ENCODE results near the gene FAM3B. TPM values are rescaled to one million over a fixed set of nuclear protein-coding genes. Genes with fewer than 3 reads are reported as not detected.
A peak's percentile ranks its signal among the peaks of the same experiment; 100 is the strongest.

FAM3B gene
- total RNA-seq, 5 donors from 2014 or later (not counting 1 experiment from before 2014, with no cell fraction given), result not detected

GRCh38 chr21:41348434-41348833, 31.8 kb downstream of the FAM3B start:
- H3K9me3 Mint-ChIP-seq, result no peaks in the 10 kb centered on the region
- Histone ChIP-seq H3K27ac (ENCODE audit: low read length) (no peak overlapping the region), H3K36me3 (ENCODE audit: control insufficient read depth in 2 of 2, extremely low read depth in 1 of 2, insufficient read depth in 1 of 2, low read length in 1 of 2) (no peaks in the 10 kb centered on the region), H3K9me3 (no peaks in the 10 kb centered on the region), H3K27me3 (replicated peaks in 1 of 2; ENCODE audit: control insufficient read depth in 2 of 2, extremely low read depth in 1 of 2, insufficient read depth in 2 of 2, low read length in 1 of 2) (peaks cover 0 to 25% of the 10 kb centered on the region in 2 experiments), H3K4me1 (ENCODE audit: control insufficient read depth in 1 of 2, extremely low read depth in 1 of 2, insufficient read depth in 2 of 2, low read length in 2 of 2) (no peaks in the 10 kb centered on the region), H3K4me3 (ENCODE audit: control insufficient read depth in 1 of 2, extremely low read depth in 1 of 2, low read length in 1 of 2) (no peak overlapping the region)
- no peak overlapping the region for H3K27ac Mint-ChIP-seq
- H3K27me3 Mint-ChIP-seq, result peaks cover 6 to 22% of the 10 kb centered on the region in 2 donors
- H3K36me3 Mint-ChIP-seq, result no peaks in the 10 kb centered on the region
- DNase-seq (no peak), ATAC-seq (replicated peaks in 1 of 4) (no peak)
- 0% methylated on average over 1 of the region's 6 CpGs for WGBS (ENCODE audit: insufficient coverage)
- no peak overlapping the region for H3K4me3 Mint-ChIP-seq
- CTCF ChIA-PET, result no interaction called here
- no peaks in the 10 kb centered on the region for H3K4me1 Mint-ChIP-seq
- POLR2A ChIA-PET, result no interaction called here

GRCh38 chr21:41349126-41349525, 32.5 kb downstream of the FAM3B start:
- no peaks in the 10 kb centered on the region for H3K9me3 ChIP-seq
- peaks cover 0 to 25% of the 10 kb centered on the region in 2 experiments for H3K27me3 ChIP-seq (replicated peaks in 1 of 2; ENCODE audit: control insufficient read depth in 2 of 2, extremely low read depth in 1 of 2, insufficient read depth in 2 of 2, low read length in 1 of 2)
- H3K4me3 Mint-ChIP-seq, result no peak overlapping the region
- H3K27ac ChIP-seq (ENCODE audit: low read length), result no peak overlapping the region
- no peak for ATAC-seq (replicated peaks in 1 of 4)
- H3K36me3 ChIP-seq (ENCODE audit: control insufficient read depth in 2 of 2, extremely low read depth in 1 of 2, insufficient read depth in 1 of 2, low read length in 1 of 2), result no peaks in the 10 kb centered on the region
- no peaks in the 10 kb centered on the region for H3K36me3 Mint-ChIP-seq
- no peak overlapping the region for H3K27ac Mint-ChIP-seq
- no peaks in the 10 kb centered on the region for H3K4me1 ChIP-seq (ENCODE audit: control insufficient read depth in 1 of 2, extremely low read depth in 1 of 2, insufficient read depth in 2 of 2, low read length in 2 of 2)
- no peaks in the 10 kb centered on the region for H3K4me1 Mint-ChIP-seq
- WGBS (ENCODE audit: insufficient coverage), result 93% methylated on average over 2 of the region's 7 CpGs
- ChIA-PET CTCF (no interaction called here), POLR2A (no interaction called here)
- peaks cover 6 to 21% of the 10 kb centered on the region in 2 donors for H3K27me3 Mint-ChIP-seq
- H3K9me3 Mint-ChIP-seq, result no peaks in the 10 kb centered on the region
- no peak for DNase-seq
- no peak overlapping the region for H3K4me3 ChIP-seq (ENCODE audit: control insufficient read depth in 1 of 2, extremely low read depth in 1 of 2, low read length in 1 of 2)

- DNase-seq (no peak), ATAC-seq (replicated peaks in 1 of 4) (no peak)
- CTCF ChIA-PET, result no interaction called here
- H3K36me3 ChIP-seq (ENCODE audit: control insufficient read depth in 2 of 2, extremely low read depth in 1 of 2, insufficient read depth in 1 of 2, low read length in 1 of 2), result no peaks in the 10 kb centered on the region
- no peak overlapping the region for H3K4me3 ChIP-seq (ENCODE audit: control insufficient read depth in 1 of 2, extremely low read depth in 1 of 2, low read length in 1 of 2)
- H3K4me1 ChIP-seq (ENCODE audit: control insufficient read depth in 1 of 2, extremely low read depth in 1 of 2, insufficient read depth in 2 of 2, low read length in 2 of 2), result no peaks in the 10 kb centered on the region
- no peak overlapping the region for H3K27ac Mint-ChIP-seq
- no peak overlapping the region for H3K27ac ChIP-seq (ENCODE audit: low read length)
- H3K27me3 Mint-ChIP-seq, result peaks cover 6 to 17% of the 10 kb centered on the region in 2 donors
- H3K9me3 Mint-ChIP-seq, result no peaks in the 10 kb centered on the region
- H3K36me3 Mint-ChIP-seq, result no peaks in the 10 kb centered on the region
- H3K9me3 ChIP-seq, result no peaks in the 10 kb centered on the region
- POLR2A ChIA-PET, result no interaction called here
- H3K4me3 Mint-ChIP-seq, result no peak overlapping the region
- H3K27me3 ChIP-seq (replicated peaks in 1 of 2; ENCODE audit: control insufficient read depth in 2 of 2, extremely low read depth in 1 of 2, insufficient read depth in 2 of 2, low read length in 1 of 2), result peaks cover 0 to 22% of the 10 kb centered on the region in 2 experiments
- WGBS (ENCODE audit: insufficient coverage), result 83% methylated on average over 17 of the region's 19 CpGs
- peaks cover 0 to 4% (median 0%) of the 10 kb centered on the region in 3 donors for H3K4me1 Mint-ChIP-seq
Measured at GRCh38 chr21:41349619-41350390, 33.2 kb downstream of the FAM3B start.

- Mint-ChIP-seq H3K27ac (peak overlapping the region in 1 of 2 donors; percentile 39), H3K4me3 (no peak overlapping the region), H3K4me1 (peaks cover 0 to 4% (median 0%) of the 10 kb centered on the region in 3 donors), H3K36me3 (no peaks in the 10 kb centered on the region), H3K9me3 (no peaks in the 10 kb centered on the region), H3K27me3 (peaks cover 6 to 15% of the 10 kb centered on the region in 2 donors)
- Histone ChIP-seq H3K27ac (ENCODE audit: low read length) (no peak overlapping the region), H3K36me3 (ENCODE audit: control insufficient read depth in 2 of 2, extremely low read depth in 1 of 2, insufficient read depth in 1 of 2, low read length in 1 of 2) (no peaks in the 10 kb centered on the region), H3K4me3 (ENCODE audit: control insufficient read depth in 1 of 2, extremely low read depth in 1 of 2, low read length in 1 of 2) (no peak overlapping the region), H3K9me3 (no peaks in the 10 kb centered on the region), H3K27me3 (replicated peaks in 1 of 2; ENCODE audit: control insufficient read depth in 2 of 2, extremely low read depth in 1 of 2, insufficient read depth in 2 of 2, low read length in 1 of 2) (peaks cover 0 to 20% of the 10 kb centered on the region in 2 experiments), H3K4me1 (ENCODE audit: control insufficient read depth in 1 of 2, extremely low read depth in 1 of 2, insufficient read depth in 2 of 2, low read length in 2 of 2) (no peaks in the 10 kb centered on the region)
- ChIA-PET CTCF (no interaction called here), POLR2A (no interaction called here)
- DNase-seq (no peak), ATAC-seq (replicated peaks in 1 of 4) (no peak)
- 91% methylated on average over 12 of the region's 16 CpGs for WGBS (ENCODE audit: insufficient coverage)
Measured at GRCh38 chr21:41350436-41351155, 34.0 kb downstream of the FAM3B start.

- ChIA-PET POLR2A (interaction anchor here in 1 of 2 donors (0.6 to 0.7 kb wide), 2 partner anchors 75 to 368 kb away, joined by 3 to 4 read pairs; no protein-coding TSS in a partner anchor), CTCF (no interaction called here)
- Mint-ChIP-seq H3K27me3 (no peaks in the 10 kb centered on the region), H3K4me1 (peaks cover 17 to 22% (median 21%) of the 10 kb centered on the region in 3 donors), H3K36me3 (no peaks in the 10 kb centered on the region), H3K4me3 (no peak overlapping the region), H3K27ac (no peak overlapping the region), H3K9me3 (no peaks in the 10 kb centered on the region)
- Histone ChIP-seq H3K27me3 (replicated peaks in 1 of 2; ENCODE audit: control insufficient read depth in 2 of 2, extremely low read depth in 1 of 2, insufficient read depth in 2 of 2, low read length in 1 of 2) (no peaks in the 10 kb centered on the region), H3K4me3 (ENCODE audit: control insufficient read depth in 1 of 2, extremely low read depth in 1 of 2, low read length in 1 of 2) (no peak overlapping the region), H3K4me1 (ENCODE audit: control insufficient read depth in 1 of 2, extremely low read depth in 1 of 2, insufficient read depth in 2 of 2, low read length in 2 of 2) (peaks cover 5 to 16% of the 10 kb centered on the region in 2 experiments), H3K27ac (ENCODE audit: low read length) (no peak overlapping the region), H3K36me3 (ENCODE audit: control insufficient read depth in 2 of 2, extremely low read depth in 1 of 2, insufficient read depth in 1 of 2, low read length in 1 of 2) (no peaks in the 10 kb centered on the region), H3K9me3 (no peaks in the 10 kb centered on the region)
- no peak for ATAC-seq (replicated peaks in 1 of 4)
- no peak for DNase-seq
- WGBS (ENCODE audit: insufficient coverage), result 95% methylated on average over 5 of the region's 8 CpGs
Measured at GRCh38 chr21:41357546-41357945, 40.9 kb downstream of the FAM3B start.

GRCh38 chr21:41358193-41359166, 41.9 kb downstream of the FAM3B start:
- 89% methylated on average over 5 of the region's 9 CpGs for WGBS (ENCODE audit: insufficient coverage)
- ChIA-PET POLR2A (no interaction called here), CTCF (no interaction called here)

More at GRCh38 chr21:41358193-41359166, 41.9 kb downstream of the FAM3B start:
- ATAC-seq (replicated peaks in 1 of 4) (no peak), DNase-seq (no peak)
- no peak overlapping the region for H3K4me3 Mint-ChIP-seq
- no peak overlapping the region for H3K4me3 ChIP-seq (ENCODE audit: control insufficient read depth in 1 of 2, extremely low read depth in 1 of 2, low read length in 1 of 2)
- H3K36me3 Mint-ChIP-seq, result peaks cover 3% of the 10 kb centered on the region
- H3K27me3 ChIP-seq (replicated peaks in 1 of 2; ENCODE audit: control insufficient read depth in 2 of 2, extremely low read depth in 1 of 2, insufficient read depth in 2 of 2, low read length in 1 of 2), result no peaks in the 10 kb centered on the region
- no peaks in the 10 kb centered on the region for H3K9me3 Mint-ChIP-seq
- no peaks in the 10 kb centered on the region for H3K36me3 ChIP-seq (ENCODE audit: control insufficient read depth in 2 of 2, extremely low read depth in 1 of 2, insufficient read depth in 1 of 2, low read length in 1 of 2)
- H3K27me3 Mint-ChIP-seq, result no peaks in the 10 kb centered on the region
- peak overlapping the region in 1 of 2 donors; percentile 16 for H3K27ac Mint-ChIP-seq
- peaks cover 10 to 26% of the 10 kb centered on the region in 2 experiments for H3K4me1 ChIP-seq (ENCODE audit: control insufficient read depth in 1 of 2, extremely low read depth in 1 of 2, insufficient read depth in 2 of 2, low read length in 2 of 2)
- H3K4me1 Mint-ChIP-seq, result peaks cover 26 to 30% (median 29%) of the 10 kb centered on the region in 3 donors
- H3K9me3 ChIP-seq, result no peaks in the 10 kb centered on the region
- no peak overlapping the region for H3K27ac ChIP-seq (ENCODE audit: low read length)
